Measurements from ENCODE around the gene CHCHD6.

The CHCHD6 gene

DNA sequence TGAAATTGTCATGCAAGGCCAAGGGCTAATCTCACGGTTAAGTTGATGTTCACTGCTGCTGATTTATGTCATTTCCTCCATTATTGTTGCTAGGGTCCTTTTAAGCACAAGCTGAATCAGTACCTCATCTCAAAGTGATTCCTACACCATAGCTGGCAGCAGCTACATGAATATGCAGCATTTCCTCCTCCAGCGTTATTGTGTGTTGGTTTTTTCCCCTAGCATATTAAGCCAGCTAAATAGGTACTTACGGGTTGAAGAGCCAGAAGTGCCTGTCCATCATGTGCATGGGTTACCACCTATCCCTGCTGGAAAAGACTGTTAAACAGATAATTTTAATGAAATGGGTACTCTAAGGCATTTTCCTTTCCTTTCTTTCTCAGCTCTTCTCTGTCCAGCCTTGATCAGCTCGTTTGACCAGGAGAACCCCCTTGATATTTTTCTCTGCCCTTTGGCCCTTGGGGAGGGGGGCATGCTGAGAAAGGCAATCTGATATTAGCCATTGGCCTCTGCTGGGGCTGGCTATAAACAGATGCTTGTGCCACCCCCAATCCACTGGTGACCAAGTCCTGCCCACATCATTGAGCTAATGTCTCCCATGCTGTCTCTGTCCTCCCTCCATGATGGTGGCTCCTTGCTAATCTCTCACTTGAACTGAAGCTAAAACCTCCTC lies 163.3 kb downstream of the CHCHD6 start:
- DNase-seq: no peak

DNA sequence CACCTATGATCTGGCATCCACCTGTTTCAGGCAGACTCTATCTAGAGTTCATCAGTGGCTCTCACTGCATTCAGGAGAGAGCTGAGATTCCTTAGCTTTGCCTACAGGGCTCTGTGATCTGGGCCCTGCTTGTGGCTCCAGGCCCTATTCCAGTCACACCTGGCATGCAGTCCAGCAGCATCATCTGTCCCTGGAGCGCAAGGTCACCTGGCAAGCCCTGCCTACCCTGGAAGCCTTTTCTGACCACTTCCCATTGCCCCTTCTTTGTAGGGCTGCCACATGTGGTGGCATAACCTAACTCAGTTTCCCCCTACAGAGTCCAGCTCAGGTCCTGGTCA lies 163.8 kb downstream of the CHCHD6 start:
- peak; percentile 50 for DNase-seq

DNA sequence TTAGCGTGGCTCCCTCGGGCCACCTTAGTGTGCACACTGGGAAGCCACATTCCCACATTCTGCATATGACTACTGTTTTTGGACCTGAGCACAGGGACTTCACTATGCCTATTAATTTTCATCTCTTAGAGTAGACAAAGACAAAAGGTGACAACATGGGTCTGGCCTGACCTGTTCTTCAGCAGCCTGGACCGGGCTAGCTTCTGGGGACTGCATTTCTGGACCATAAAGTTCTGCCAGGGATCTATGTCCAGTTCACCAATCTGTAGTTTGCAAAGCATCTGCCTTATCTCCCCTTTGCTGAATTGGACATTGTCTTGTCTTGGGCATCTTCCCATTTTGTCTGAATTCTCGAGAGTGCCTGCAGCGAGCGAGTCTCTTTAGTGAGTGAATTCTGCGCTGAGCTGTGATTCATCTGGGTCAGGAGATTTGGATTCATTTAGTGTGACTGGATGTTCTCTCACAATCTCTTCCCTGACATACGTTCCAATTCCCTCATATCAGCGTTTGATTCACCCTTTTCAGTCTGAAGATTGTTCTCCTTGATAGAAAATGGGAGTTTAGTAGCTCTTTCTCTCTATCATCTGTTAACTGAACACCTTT lies 166.7 kb downstream of the CHCHD6 start:
- no peak for DNase-seq

DNA sequence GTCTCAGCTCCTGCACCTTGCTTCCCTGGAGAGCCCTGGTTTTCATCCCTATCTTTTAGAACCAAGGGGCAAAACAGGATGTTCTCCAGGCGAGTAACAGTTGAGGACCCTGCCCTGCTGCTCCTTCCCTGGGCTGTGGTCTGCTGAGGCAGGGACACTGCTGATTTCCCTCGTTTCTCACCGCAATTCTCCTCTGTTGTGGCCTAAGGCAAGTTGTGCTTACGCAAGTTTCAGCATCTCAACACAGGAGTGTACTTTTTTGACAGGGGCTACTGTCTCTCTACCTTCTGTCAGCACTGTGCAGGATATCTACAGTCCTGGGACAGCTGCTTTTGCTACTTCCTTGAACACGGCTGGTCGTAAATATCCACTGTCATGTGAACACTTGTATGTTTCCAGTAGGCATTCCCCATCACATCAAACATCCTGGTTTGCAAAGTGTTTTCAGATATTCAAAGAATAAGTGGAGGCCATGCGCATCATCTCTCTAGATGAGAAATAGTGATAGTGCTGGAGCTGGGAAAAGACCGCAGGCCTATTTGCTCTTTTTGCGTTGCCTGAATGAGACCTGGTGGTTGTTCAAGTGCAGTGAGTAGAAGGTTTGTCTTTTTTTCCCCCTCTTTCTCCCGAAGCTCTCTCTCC lies 168.8 kb downstream of the CHCHD6 start:
- DNase-seq: peak; percentile 59

DNA sequence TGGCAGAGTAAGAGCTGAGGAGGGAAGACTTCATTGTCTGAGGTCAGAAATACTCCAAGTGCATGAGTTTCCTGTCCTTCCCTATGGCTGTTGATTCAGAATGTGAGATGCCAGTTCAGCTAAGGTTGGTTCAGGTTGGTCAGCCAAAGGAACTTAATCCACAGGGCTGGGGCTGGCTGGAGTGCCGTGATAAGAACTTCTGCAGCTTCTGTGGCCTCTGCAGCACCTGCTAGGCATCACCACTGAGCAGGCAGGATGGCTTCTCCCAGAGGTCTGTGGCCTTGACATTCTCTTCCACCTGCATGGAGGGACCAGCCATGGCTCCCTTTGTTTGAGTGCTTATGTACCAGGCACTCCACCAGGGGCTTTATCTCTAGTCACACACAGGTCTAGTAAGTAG lies 169.4 kb downstream of the CHCHD6 start:
- DNase-seq: no peak

DNA sequence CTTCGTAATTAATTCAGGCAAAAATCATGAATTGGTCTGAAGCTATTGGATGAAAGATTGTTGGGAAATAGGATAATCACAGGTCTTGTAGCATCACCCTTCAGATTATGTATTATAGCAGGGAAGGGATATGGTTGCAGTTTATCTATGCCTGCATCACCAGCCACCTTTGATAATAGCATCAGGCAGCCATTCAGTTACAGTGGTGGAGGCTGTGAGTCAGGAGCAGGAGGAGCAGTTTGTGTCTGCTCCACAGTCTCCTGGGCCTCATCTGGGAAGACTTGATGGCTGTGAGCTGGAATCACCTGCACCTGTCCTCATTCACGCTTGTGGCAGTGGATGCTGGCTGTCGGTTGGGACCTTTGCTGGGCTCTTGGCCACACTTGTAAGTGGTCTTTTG lies 174.6 kb downstream of the CHCHD6 start:
- DNase-seq: no peak

DNA sequence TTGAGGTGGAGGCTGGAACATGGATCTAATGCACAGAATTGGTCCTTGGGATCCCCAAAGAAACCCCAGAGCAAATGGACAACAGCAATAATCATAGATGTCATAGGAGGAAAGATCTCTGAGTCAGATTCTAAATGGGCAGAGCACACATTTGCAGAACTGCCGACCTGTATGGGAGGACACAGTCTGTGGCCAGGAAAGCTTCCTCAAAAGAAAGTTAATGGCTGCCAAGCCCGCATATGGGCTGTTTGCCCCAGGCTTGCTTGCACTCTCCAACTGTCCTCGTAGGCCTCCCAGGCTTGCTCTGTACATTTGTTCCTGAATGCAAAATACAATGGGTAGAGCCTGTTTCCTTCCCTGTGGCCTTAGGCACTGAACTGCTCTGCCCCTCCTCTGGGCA lies 176.9 kb downstream of the CHCHD6 start:
- no peak for DNase-seq

DNA sequence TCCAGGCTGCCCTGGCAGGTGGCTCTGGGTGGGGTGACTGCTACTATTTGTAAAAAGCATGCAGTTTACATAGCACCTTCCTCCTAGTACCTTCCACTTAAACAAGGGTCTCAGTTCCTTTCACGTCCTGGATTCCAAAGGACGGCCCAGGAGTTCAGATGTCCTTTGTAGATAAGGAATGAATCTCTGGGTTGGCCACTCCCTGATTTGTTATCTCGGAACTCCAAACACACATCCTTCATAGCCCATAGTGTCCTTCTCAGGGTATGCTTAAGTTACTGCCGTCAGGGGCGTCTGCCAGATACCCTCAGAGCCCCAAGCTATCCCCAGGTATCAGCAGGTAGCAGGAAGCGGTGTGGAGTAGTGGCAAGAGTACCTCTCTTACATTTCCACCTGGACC lies 177.8 kb downstream of the CHCHD6 start:
- no peak for DNase-seq

DNA sequence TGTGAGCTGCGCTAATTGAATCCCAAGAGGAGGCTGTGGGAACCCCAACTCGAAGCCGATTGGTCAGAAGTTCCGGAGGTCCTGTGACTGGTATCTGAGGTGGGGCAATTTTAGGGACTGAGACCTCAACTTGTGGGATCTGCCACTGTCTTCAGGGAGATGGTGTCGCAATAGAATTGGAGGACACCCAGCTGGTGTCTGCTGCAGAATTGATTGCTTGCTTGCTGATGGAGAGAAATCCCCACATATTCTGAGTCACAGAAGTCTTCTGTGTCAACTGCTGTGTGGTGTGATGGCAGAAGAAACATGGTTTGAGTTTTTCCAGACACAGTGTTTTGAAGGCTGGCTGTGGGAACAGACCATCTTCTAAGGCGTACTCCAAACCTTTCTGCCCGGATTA lies 179.2 kb downstream of the CHCHD6 start:
- DNase-seq: no peak

DNA sequence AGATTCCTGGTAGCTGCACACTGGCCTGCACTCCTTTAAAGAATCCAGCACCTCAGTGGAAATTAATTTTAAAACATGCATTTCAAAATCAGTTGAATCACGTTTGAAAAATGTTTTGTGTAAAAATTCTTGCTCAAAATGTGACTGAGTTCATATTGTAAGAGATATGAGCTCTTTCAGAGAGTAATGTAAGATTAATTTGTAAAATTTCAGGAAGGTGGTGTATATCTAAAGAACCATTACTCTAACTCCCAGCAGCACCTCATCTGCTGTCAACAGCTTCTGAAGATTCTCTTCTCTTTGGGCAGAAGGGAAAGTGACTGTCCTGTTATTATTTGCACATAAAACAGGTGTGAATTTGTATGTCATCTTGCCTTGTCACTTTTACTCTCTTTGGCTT lies 181.4 kb downstream of the CHCHD6 start:
- DNase-seq: no peak

DNA sequence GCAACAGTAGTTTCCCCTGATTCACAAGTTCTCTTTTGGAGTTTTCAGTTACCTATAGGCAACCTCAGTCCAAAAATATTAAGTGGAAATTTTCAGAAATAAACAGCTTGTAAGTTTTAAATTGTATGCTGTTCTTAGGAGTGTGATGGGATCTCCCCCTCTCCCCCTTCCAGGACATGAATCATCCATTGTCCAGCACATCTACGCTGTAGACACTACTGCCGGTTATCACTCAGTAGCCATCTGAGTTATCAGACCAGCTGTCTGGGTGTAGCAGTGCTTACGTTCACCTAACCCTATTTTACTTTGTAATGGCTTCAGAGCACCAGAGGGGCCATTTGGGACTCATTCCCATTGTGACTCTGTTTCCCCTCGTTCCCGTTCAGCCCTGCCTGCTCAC lies 182.2 kb downstream of the CHCHD6 start:
- no peak for DNase-seq

DNA sequence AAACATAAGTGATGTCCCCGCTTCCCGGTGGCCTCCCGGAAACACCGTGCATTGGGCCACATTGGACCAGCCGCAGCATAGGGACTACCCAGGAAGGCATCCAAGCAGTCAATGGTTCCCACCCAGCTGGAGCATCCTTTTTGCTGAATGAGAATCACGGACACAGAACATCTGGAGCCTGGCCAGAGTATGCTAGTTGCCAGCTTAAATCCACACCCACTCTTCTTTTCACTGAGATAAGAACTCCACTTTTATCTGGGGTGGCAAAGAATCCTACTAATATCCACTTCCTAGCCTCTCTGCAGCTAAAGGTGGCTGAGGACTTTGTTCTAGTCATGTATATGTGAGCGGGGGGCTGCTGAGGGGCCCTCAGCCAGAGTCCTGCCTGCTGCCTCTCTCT lies 183.6 kb downstream of the CHCHD6 start:
- DNase-seq: no peak

DNA sequence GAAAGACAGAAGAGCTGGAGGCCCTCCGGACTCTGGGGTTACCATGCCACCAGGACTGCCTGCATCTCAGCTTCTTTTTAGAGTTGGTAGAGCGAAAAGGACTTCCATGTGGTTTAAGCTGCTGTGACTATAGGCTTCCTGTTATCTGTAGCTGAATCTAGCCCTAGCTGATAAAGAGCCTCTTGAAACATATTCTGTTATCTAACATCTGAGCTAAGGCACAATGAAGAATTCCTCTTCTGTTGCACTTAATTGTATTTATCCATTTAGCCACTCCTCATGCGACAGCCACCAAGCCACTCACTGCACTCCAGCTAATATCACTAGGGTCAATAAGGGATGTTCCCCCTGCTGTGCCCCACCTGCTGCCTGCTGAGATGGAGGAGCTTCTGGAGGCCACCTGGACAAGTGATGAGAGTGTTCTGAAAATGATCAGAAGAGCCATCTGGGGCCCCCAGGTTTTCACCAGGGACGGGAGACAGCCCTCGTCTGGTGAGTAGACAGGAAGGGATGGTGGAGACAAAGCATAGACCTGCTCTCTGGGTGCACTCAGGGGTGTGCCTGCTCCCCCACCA lies 184.2 kb downstream of the CHCHD6 start:
- DNase-seq: no peak

DNA sequence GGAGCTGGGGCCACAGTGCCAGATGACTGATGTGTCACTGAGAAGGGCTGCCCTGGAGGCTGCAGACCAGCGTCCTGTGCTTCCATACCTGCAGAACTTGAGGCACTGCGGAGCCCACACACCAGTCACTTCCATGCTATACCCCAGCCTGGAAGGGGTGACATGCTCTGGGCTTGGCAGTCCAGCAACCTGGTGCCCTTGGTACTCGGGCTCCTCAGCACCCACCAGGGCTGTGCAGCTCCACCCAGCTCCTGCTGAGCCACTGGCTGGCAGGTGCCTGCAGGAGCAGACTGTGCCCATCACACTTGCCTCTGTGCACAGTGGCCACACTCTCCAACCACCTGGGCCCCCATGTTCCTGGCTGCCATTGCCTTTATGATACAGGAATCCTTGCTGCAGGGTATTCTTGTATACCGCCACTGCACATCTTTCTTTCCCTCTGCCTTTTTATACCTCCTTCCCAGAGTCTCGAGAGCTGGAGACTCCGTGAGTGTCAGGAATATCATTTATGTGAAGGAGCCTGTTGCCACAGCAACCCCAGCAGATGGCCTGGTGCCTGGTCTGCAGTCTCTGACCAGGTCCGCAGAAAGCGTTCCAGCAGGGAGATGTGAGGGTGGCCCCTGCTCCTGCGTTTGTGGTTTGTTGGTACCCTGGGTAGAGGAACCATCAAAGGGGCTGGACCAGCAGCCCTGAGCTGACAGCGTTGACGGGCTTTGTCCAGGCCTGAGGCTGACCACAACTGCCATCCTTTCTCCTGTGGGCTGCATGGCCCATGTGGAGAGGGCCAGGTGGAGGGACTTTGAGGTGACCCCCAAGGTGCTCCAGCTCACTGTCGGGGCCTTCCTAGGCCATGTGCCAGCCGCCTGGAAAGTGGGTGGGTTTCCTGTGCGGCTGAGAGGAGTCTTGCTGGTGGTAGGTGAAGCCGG lies 185.5 kb downstream of the CHCHD6 start:
- no peak for DNase-seq

DNA sequence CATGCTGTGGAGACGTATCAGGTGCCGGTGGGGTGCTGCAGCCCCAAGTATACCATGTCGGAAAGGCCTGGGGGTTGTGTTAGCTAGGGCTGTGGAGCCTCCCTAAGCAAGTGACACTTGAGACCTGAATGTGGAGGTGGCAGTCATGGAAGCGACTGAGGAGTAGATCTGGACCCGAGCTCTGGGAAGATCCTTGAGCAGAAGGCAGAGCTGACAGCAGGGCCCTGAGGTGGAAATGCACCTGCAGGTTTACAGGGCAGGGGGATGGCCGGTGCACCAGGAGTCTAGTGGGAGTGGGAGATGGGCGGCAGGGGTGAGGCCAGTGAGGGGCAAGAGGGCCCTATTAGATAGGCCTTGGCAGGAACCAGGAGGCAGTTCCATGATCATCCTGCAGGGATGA lies 187.1 kb downstream of the CHCHD6 start:
- no peak for DNase-seq

DNA sequence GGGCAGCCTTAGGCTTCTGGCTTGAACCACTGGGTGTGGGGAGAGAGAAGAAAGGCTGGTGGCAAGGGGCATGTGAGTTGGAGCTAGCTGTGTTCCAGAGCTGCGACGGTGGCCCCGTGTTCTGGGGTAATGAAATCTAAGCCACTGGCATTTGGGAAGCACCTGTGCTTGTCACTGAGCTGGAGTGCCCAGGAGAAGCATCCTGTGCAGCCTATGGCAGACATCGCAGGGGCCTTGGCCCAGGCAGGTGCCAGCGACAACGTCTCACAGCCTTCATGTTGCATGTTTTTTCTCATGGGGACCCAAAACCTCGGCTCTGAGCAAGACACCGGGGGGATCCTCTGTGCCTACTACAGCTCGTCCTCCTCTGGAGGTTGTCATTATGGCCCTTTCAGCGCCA lies 187.8 kb downstream of the CHCHD6 start:
- no peak for DNase-seq

DNA sequence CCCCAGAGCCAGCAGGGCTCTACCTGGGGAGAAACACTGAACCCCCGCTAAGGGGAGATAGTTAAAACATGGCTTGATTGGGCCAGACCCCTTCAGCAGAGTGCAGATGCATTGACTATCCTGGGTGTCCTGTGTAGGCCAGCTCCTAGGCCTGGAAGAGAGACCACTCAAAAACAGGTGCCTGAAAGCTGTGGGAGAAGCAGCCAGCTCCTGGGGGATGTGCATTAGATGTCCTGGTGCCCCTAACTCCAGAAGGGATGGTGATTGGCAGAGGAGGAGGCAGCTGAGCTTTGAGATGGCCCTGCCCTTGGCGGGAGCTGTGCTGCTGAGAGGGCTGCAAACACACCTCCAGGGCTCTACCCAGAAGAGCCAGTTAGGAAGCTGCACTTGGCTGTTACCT lies 189.6 kb downstream of the CHCHD6 start:
- no peak for DNase-seq

DNA sequence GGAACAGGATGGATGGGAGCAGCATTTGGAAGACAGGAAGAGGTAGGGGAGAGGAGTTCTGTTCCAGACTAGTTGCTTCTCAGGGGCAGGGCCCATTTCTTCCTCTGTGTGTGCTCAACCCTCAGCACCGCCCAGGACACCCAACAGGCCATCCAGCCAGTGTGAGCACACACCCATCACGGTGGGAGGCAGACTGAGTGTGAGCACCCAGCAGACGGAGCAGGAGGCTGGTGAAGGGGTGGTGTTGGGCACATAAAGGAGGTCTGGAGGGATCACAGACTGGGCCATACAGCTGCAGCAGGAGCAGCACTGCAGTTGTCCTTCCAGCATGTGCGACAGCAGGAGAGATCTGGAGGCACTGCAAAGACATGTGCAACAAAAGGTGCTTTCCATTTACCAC lies 190.4 kb downstream of the CHCHD6 start:
- no peak for DNase-seq

DNA sequence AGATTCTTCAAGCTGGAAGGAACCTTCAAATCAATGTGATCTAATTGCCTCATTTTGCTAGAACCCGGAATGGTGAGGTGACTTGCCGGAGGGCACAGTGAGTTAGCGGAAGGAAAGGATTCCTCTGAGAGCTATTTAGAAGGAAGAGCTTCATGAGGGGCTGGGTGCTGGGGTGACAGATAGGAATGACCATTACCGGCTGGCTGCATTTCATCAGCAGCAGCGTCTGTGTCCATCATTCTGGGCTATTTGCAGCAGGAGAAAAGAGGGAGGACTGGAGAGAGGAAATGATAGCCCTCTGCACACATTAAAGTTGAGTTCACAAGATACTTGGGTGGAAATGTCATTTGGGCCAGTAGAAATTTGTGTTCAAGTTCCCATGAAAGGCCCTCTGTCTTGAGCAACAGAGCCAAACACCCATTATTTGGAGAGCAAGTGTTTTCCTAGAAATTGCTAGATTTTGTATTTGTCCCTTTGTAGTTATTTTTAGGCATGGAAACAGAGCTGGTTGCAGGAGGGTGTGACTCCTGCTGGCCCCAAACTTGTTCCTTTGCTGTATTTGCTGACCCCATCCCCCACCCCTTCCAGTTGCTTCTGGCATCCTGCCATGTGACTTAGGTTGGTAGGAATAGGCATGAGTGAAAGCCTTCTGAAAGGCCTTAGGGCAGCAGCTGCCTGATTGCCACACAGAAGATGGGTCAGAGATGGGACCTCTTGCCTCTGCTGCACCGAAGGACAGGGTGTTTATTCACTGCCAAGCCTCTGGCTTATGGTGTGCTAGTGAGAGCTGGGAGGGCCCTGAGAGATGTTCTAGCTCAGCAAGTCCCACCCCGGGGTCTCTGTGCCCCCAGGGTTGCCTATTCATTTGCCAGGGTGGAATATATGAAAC lies 191.4 kb downstream of the CHCHD6 start:
- DNase-seq: no peak

DNA sequence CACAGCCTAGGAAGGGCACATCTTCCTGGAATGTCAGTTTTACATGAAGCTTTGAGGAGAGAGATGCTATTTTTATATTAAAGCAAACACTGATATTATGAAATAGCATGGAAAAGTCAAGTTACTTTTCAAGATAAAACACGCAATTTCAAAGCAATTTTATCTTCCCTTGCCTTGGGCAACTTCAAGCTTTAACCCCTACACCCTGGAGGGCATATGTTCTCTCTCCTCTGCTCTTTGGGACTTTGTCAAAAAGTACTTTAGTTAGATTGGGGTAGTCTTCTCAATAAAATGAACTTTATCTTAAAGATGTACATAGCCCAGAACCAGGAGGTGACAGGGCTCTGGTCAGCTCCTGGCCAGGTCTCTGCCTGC lies 192.0 kb downstream of the CHCHD6 start:
- no peak for DNase-seq

DNA sequence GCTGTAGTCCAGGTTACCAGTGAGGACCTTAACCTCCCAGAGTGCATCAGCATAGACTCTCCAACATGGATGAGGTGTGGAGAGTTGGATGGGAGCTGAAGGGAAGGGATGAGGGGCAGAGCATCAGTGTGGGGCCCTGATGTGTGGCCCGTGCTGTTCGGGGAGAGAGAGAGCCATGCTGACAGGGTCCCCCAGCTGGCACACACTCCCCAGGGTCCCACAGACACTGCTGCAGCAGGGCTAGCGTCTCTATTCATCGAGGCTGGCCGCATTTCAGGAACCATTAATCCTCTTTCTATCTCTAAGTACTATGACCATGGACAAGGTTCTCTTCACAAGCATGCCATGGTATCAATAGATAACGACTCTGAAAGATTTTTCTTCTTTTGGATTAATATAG lies 192.9 kb downstream of the CHCHD6 start:
- no peak for DNase-seq

DNA sequence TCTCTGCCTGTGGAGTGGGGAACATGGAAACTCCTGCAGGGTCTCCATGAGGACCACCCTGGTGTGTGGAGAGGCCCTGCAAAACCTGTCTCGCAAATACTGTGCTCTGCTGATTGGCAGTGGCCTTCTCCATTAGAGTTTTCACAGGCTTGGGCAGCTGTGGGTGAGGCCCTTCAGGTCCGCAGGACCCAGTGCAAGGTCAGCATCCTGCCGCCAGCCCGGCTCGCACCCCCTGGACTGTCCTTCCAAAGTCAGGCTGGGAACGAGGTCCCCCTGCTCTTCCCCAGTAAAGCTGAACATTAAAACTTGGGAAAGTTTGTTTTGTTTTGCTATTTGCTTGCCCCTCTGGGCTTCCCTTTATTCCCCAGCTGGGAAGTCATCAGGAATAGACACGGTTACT lies 193.9 kb downstream of the CHCHD6 start:
- DNase-seq: no peak
